Measurements from ENCODE around the gene ABCB8.

DNA sequence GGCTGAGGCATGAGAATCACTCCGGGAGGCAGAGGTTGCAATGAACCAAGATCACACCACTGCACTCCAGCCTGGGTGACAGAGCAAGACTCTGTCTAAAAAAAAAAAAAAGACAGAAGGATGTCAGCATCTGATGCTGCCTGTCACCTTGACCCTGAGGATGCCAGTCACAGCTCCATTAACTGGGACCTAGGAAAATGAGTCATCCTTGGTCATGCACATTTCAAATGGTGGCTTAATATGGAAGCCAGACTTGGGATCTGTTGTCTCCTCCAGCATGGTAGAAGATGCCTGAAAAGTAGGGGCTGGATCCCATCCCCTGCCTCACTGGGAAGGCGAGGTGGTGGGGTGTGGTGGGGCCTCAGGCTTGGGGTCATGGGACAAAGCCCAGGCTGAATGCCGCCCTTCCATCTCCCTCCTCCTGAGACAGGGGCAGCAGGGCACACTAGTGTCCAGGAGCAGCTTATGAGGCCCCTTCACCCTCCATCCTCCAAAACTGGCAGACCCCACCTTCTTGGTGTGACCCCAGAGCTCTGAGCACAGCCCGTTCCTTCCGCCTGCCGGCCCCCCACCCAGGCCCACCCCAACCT lies 36.1 kb upstream of the ABCB8 start:
- no peak for TF ChIP-seq TAF1 (IDR thresholded peaks at IDR 0.05; ENCODE audit: low read depth, low read length)
- TF ChIP-seq, protein P1, sequence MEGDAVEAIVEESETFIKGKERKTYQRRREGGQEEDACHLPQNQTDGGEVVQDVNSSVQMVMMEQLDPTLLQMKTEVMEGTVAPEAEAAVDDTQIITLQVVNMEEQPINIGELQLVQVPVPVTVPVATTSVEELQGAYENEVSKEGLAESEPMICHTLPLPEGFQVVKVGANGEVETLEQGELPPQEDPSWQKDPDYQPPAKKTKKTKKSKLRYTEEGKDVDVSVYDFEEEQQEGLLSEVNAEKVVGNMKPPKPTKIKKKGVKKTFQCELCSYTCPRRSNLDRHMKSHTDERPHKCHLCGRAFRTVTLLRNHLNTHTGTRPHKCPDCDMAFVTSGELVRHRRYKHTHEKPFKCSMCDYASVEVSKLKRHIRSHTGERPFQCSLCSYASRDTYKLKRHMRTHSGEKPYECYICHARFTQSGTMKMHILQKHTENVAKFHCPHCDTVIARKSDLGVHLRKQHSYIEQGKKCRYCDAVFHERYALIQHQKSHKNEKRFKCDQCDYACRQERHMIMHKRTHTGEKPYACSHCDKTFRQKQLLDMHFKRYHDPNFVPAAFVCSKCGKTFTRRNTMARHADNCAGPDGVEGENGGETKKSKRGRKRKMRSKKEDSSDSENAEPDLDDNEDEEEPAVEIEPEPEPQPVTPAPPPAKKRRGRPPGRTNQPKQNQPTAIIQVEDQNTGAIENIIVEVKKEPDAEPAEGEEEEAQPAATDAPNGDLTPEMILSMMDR (IDR thresholded peaks at IDR 0.05; ENCODE audit: control extremely low read depth in 1 of 3, insufficient read depth in 1 of 3, low read depth in 1 of 3, low read length in 3 of 3): no peak
- no peak for TF ChIP-seq EZH2 (IDR thresholded peaks at IDR 0.05; ENCODE audit: low read depth, low read length, severe bottlenecking)
- TF ChIP-seq JUND (IDR thresholded peaks at IDR 0.05; ENCODE audit: low read length): no peak
- TF ChIP-seq POLR2A (IDR thresholded peaks at IDR 0.05; ENCODE audit: control extremely low read depth in 1 of 2, low read depth in 2 of 2, low read length in 2 of 2): no peak
- no peak for TF ChIP-seq TEAD4 (IDR thresholded peaks at IDR 0.05; ENCODE audit: low read depth, low read length)
- TF ChIP-seq ZNF274 (IDR thresholded peaks at IDR 0.05; ENCODE audit: borderline replicate concordance, extremely low read depth, low read length): no peak
- TF ChIP-seq HDAC2 (IDR thresholded peaks at IDR 0.05; ENCODE audit: borderline replicate concordance in 1 of 2, low read depth in 2 of 2, low read length in 2 of 2): no peak
- no peak for TF ChIP-seq POLR2AphosphoS5 (IDR thresholded peaks at IDR 0.05; ENCODE audit: low read depth, low read length)
- TF ChIP-seq, protein P2, sequence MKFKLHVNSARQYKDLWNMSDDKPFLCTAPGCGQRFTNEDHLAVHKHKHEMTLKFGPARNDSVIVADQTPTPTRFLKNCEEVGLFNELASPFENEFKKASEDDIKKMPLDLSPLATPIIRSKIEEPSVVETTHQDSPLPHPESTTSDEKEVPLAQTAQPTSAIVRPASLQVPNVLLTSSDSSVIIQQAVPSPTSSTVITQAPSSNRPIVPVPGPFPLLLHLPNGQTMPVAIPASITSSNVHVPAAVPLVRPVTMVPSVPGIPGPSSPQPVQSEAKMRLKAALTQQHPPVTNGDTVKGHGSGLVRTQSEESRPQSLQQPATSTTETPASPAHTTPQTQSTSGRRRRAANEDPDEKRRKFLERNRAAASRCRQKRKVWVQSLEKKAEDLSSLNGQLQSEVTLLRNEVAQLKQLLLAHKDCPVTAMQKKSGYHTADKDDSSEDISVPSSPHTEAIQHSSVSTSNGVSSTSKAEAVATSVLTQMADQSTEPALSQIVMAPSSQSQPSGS (IDR thresholded peaks at IDR 0.05; ENCODE audit: low read length): no peak
- no peak for TF ChIP-seq RAD21 (IDR thresholded peaks at IDR 0.05 in 1 of 2, conservative IDR thresholded peaks at IDR 0.05 in 1 of 2; ENCODE audit: low read depth in 2 of 2, low read length in 2 of 2)
- TF ChIP-seq SIN3A (conservative IDR thresholded peaks at IDR 0.05 in 1 of 2, IDR thresholded peaks at IDR 0.05 in 1 of 2; ENCODE audit: low read depth in 1 of 2, low read length in 2 of 2): no peak
- TF ChIP-seq, protein P3, sequence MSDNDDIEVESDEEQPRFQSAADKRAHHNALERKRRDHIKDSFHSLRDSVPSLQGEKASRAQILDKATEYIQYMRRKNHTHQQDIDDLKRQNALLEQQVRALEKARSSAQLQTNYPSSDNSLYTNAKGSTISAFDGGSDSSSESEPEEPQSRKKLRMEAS (IDR thresholded peaks at IDR 0.05): no peak
